GM18519 (cell line): ENCODE measurements around the gene PMEPA1.

ENCODE experiments used
- ATAC-seq: cut with Tn5 transposase; IDR thresholded peaks from one replicate; pipeline ENCODE4 v1.9.1; 2021; ENCODE audit warnings: mild to moderate bottlenecking, moderate library complexity; ENCODE audit not compliant: unreplicated experiment, low FRiP score

PMEPA1 gene

DNA sequence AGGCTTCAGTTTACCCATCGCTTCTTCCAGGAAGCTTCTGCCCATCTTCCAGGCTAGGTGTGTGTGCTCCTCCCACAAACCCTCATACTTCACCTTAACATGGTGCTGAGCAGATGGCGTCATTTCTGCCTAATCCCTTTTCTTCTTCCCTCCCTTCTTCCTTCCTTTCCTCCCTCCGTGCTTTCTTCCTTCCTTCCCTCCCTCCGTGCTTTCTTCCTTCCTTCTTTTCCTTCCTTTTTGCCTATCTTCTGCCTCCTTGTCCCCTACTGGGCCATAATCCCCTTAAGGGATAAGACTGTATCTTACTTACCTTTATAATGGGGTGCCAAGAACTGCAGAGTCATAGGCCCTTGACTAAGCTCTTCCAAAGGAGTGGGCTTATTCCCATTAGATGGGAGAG lies 27.5 kb upstream of the PMEPA1 start:
- no peak for ATAC-seq

DNA sequence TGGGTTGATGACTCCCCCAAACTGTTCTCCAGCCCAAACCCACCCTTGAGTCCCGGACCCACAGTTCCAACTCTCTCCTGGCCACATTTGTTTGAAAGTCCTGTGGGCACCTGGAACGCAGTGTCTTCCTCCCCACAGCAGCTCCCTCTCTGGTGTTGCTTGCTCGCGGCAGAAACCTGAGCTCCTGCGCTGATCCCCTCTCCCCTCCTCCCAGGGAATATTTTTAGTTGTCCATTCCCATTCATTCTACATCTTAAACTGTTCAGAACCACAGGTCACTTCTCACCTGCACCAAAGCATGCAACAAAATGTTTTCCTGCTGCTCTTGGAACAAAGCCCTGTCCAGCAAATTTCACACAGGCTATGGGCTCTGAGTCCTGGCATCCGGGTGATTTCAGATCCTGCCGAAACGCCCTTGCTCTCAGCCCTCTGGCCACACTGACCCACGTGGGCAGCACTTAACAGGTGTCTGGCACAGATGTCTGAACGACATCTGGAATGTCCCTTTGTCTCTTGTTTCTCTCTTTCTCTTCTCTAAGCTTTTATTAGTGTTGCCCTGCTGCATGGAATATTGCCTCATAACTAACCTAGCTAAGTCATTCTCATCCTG lies 27.0 kb upstream of the PMEPA1 start:
- ATAC-seq, result no peak

DNA sequence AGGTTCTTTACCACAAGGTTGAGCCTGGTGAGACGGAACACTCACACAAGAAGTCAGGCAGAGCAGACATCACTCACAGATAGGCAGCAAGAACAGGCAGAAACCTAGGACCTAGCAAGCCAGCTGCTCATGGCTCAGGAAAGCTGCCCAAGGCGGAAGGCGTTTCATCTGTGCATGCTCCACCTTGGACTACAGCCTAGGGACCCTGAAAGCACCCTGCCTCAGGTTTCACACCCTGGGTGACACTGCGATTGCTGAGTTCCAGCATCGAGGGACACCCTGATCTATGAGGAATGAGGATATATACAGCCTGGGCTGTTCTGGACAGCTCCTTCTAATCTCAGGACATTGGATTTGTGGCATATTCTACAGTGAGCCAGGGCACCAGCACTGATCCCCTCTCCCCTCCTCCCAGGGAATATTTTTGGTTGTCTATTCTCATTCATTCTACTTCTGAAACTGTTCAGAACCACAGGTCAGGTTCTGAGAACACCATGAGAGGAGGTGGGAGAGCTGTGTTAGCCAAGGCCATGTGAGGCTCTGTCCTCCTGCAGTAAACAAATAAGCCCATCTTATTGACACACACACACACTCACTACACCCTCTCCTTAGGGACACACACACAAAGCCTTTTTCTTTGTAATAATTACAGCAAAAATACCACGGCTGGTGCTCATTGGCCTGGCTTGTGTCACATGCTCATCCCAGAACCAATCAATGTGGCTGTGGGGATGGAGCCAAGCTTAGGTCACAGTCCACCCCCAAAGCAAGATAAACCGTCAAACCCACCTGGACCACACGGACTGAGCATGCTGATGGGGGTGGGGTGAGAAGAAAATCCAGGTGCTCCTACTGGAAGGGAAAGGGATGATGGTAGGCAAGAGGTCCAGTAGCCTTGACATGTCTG lies 26.3 kb upstream of the PMEPA1 start:
- ATAC-seq, result no peak

DNA sequence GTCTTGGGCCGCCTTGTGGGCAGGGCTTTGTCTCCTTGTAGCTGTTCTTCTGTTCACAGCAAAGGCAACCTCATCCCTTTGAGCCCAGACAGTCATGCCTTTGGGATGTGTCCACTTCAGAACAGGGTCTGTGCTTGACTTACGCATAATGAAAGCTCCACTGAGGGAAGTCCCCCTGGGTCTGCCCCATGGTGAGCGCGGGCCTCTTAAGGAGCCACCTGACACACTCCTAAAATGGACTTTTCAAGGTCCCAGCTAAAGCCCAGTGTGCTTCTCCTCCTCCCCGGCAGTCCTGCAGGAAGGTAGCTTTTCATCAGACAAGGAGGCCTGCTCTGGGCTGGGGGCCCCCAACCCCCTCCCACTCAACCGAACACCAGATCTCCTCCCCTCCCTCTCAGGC lies 24.9 kb upstream of the PMEPA1 start:
- ATAC-seq, result no peak

DNA sequence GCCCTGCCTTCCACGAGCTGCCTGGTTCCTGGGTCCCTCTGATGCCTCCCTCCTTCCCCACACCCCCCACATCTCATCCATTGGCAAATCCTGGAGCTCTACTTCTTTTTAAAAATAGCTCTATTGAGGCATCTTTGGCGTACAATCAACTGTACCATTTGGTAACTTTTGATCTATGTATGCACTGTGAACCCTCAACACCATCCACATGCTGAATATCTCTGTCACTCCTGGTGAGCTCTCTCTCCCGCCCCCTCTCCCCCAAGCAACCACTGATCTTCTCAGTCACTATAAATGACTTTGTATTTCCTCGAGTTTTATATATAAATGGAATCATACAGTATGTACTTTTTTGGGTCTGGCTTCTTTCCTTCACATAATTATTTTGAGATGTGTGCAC lies 22.4 kb upstream of the PMEPA1 start:
- no peak for ATAC-seq

DNA sequence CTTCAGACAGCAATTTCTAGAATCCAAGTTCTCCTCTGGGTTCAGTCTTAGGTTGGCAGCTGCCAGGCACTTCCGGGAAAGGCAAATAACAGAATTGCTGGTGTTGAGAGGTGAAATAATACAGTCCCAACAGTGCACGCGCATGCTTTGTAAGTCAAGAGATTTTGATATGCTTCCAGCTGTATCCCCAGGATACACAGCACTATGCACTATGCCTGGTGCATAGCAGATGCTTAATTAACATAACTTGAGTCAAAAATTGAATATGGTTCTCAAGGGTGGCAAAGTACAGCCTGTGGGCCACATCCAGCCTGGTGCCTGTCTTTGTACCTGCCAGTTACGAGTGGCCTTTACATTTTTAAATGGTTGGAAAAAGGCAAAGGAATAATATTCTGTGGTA lies 18.9 kb upstream of the PMEPA1 start:
- ATAC-seq, result no peak

DNA sequence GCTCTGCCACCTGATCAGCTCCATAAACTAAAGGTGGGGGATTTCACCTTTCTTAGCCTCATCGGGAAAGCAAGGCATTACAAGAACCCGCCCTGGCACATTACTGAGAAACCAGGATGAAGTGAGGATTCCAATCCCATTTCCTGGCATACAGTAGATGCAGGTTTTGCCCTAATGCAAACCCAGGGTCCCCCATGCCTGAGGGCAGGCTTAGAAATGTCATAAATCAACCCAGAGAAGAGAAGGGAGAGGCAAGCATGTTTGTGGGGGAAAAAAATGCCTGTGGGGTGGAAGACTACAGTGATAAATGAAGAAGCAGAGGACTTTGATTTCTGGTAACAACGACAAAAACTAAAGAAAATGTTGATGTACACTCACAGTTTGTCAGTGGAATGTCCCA lies 18.0 kb upstream of the PMEPA1 start:
- no peak for ATAC-seq

DNA sequence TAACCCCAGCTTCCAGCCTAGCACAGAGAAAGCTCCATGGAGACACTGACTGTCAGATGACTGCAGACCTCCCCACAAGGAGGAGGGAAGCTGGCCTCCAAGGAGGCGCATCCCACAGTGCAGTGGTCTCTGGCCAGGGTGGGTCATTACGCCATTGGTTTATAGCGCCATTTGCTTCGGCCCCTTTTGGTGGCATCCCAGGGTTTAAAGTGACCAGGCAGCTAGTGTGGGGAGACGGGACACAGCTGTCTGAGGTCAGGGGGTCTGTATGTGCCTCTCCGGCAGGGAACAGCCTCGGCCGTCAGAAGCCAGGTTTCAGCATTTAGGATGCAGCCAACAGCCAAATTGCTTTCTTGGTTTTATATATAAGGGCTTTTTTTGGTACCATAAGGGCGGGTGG lies 15.8 kb upstream of the PMEPA1 start:
- ATAC-seq, result no peak

DNA sequence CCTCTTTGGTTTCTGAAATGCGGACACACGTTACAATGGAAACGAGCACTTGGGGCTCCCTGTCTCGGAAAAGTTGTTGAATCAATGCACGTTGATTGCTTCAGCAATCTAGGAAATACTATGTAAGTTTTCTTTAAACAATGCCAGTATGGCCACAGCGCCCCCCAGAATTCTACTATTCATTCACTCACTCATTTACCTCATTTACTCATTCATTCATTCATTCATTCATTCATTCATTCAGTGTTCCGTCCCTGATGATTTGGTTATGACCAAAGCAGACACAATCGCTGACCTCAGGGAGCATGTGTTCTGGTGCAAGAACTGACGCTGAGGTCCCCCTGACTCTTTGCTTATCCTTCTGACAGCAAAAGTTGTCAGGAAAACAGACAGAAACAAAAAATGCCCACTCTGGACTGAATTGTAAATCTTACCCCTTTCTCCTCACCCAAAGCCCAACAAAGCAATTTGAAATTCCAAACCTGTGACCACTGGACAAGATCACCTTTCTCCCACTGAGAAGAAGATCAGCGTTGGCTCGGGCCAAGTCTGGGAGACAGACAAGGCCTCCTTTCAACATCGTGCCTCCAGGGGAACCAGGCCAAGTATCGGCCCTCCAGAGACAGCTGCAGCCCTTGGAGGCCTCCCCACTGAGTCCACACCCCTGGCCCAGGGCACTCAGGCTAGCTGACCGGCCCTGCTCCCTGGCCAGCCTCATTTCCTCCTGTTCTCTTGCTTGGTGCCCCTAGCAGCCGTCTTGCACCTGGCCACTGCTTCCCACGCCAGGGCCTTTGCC lies 15.0 kb upstream of the PMEPA1 start:
- ATAC-seq, result no peak

DNA sequence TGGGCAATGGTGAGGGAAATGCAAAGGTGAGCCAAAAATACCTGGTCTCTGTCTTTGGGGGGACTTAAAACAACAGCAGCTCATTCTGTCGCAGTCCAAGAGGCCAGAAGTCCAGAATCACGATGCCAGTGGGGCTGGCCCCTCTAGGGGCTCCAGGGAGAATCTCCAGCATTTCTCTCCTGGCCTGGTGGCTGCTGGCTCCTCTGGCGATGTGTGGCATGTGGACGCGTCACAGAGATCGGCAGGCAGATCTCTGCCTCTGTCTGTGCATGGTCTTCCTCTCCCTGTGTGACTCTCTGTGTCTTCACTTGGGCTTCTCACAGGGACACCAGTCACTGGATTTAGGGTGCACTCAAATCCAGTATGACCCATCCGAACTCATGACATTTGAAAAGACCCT lies 14.0 kb upstream of the PMEPA1 start:
- ATAC-seq, result no peak

DNA sequence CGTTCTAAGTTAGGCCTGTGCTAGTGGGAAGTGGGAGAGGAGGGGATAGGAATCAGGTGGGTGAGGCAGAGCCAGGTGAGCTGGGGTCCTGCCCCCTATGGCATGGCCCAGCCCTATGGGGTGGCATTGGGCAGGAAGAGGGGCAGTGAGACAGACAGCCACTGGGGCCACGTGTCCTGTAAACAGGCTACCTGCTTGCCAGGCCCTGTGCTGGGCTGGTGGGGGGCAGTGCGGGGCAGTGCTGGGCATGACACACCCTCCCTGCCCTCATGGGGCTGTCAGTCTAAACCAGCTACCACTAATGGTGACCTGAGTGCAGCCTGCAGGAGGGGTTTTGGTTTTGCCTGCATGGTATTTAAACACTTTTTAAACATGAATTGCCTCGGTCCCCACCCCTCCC lies 10.1 kb upstream of the PMEPA1 start:
- ATAC-seq, result no peak

DNA sequence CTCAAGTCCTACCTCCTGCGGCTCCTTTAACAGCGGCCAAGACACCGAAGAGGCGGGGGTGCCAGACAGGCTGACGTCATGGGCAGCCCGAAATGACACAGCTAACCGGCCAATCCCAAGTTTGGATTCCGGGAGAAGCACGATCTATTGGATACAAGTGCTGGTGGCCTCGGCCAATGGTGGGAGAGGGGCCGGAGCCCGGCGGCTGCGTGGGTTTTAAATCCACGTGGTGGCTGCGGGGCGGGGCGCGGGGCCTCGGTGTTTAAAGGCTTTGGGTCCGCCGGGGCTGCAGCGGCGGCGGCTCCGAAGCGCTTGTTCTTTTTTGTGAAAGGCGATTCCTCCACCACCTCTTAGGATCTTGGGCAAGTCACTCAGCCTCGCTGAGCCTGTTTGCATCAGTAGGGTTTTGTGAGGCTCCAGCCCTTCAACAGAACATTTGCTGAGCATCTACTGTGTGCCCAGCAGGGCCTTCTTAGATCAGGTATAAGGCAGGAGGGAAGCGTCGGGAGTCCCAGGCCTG lies 8.7 kb upstream of the PMEPA1 start:
- peak; percentile 95 for ATAC-seq

DNA sequence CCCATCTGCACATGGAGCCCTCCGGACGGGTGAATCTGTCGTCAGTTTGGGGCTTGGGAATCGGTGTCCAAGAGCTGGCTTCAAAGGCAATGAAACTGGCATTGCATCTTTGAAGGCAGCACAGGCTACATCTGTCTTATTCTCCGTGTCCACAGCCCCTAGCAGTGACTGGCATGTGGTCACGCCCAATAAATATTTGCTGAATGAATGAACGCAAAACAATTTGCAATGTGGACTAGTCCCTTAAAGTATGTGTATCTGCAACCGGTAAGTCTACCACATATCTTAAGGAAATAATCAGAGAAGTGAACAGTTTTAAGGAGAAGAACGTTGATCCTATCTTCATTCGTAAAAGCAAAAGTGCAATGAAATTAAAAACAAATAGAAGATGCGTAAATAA lies 8.0 kb upstream of the PMEPA1 start:
- no peak for ATAC-seq

DNA sequence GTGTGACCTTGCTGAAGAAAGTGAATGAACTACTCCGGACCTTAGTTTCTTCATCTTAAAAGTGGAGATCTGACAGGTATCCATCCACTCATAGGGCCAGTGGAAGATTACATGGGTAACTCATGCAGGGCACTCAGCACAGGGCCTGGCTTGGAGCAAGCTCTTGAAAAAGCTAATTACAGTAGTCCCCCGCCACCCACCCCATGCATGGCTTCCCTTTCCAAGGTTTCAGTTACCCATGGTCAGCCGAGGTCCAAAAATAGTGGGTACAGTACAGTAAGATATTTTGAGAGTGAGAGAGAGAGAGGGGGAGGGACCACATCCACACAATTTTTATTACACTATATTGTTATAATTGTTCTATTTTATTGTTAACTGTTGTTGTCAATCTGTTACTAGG lies 7.1 kb upstream of the PMEPA1 start:
- no peak for ATAC-seq

DNA sequence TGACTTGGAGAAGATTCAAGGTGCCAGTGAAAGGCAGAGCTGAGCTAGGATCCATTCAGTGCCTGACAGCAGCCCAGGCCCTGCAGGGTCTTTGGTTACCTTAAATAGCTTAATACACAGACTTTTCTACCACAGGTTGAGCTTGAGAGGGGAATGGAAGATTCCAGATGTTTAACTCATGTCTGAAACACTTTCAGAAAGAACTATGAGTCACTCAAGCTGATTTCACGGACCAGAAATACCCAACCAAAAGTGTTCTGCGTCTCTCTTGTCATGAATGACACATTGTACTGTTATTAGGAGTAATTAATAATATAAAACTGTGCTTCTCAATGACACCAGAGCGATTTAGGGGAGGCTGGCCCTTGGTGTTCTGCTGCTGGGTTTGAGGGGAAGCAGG lies 6.4 kb upstream of the PMEPA1 start:
- no peak for ATAC-seq

DNA sequence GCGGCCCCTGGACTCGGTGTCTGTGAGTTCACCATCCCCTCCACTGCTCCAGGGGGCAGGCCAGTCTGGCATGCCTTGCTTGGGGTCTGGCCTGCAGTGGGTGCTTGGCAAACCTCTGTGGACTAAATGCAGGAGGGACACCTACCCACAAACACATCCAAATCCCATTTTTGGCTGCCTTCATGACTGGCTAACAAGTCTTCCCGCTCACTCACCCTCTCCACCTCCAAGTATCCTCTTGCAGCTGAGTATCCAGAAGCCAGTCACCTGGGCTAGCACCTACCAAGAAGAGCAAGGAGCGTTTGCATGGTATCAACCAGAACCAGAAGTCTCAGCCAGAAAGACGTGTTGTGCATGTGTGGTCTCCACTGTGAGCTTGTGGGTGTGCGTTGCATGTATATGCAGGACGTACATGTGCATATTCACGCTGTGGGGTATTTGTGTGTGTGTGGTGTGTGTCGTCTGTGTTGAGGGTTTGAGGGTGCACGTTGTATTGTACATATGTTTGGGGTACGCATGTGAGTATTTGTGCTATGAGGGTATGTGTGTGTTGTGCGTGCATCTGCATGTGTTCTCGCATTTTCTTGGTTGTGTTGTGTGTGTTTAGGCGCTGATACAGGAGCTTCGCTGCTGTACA lies 5.6 kb upstream of the PMEPA1 start:
- no peak for ATAC-seq

DNA sequence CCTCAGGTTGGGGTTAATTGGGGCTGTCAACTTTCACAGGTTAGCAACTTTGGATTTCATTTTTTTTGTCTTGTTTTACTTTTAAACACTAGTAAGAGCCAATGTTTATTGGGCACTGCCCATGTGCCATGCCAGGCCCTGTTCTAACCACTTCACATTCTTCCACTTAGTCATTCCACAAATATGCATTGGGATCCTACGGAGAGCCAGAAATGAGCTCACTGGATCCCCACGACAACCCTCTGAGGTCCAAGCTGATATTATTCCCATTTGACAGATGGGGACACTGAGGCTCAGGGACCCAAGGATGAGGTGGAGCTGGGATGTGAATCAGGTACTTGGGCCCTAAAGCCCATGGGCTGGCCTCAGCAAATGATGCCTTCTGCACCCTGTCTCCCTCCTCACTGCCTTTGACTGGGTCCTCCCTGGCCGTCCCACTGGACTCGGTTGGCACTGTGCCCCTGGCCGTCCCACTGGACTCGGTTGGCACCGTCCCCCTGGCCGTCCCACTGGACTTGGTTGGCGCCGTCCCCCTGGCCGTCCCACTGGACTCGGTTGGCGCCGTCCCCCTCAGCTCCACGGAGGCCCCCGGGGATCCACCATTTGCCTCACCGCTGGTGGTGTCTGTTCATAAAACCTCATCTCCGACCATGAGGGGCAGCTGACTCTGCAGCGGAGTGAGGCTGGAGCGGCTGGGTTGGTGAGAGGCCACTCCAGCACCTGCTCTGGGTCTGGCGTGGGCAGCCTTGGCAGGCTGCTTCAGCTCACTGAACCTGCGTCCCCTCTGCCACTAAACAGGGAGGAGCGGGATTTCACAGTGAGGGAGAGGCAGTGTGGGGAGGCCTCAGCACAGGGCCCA lies 4.8 kb upstream of the PMEPA1 start:
- ATAC-seq, result no peak

DNA sequence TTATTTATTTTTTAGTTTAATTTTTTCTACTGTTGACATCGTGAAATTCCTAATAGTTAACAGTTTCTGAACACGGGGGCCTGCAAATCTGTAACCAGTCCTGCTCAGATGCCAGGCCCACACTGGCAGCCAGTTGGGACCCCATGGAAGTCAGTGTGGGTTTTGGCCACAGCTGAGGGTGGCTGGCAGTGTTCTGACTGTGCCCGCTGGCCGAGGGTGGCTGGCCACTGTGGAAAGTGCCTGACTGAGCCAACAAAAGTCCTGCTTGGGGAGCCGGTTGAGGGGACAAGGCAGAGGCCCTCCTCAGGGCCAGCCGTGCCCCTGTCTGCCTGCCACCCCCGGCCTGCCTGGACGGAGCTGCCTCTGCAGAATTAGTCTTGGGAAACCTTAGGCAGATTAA lies 4.1 kb upstream of the PMEPA1 start:
- ATAC-seq, result no peak

DNA sequence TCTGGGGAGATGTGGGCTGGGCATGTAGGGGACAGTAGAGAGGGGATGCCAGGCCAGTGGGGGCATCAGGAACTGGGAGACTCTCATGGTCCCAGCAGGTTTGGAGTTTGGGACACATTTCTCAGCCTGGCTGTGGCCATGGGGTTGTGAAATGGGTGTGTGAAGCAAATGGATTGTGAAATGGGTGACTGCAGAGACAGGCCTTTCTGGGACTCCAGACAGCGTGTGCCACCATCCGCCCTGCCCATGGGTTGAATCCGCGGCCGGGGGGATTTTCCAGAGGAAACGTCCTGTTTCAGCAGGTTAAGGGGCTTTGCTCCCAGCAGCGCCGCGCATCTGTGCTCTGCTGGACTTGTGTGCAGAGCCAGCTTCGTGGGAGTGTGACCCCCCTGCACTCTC lies 3.7 kb upstream of the PMEPA1 start:
- ATAC-seq, result no peak
